GM18868 (cell line): ENCODE data around the gene LRRIQ1.
"Not testable (repeated sequence)": the region's sequence is repeated elsewhere in the genome, so short reads cannot be mapped to it uniquely, and the experiment has no call there.

Experiments used
- ATAC-seq: cut with Tn5 transposase; IDR thresholded peaks from one replicate; pipeline ENCODE4 v1.9.1; 2021; ENCODE audit warnings: mild to moderate bottlenecking, moderate library complexity; ENCODE audit not compliant: unreplicated experiment

The LRRIQ1 gene

GRCh38 chr12:85036234-85036707, at the start of gene LRRIQ1, which contains the start of gene TSPAN19:
TSS of gene LRRIQ1 (plus strand) at chr12:85036351. CDS start at chr12:85038177, 1,826 bp downstream.
TSS of gene TSPAN19 (minus strand) at chr12:85036277. CDS start at chr12:85029946, 6,331 bp downstream.
- peak; percentile 100 for ATAC-seq

- ATAC-seq = no peak
Measured at GRCh38 chr12:84986586-84986985, 49.6 kb upstream of the LRRIQ1 start.

- no peak for ATAC-seq
Measured at GRCh38 chr12:84994426-84994825, 41.7 kb upstream of the LRRIQ1 start.

GRCh38 chr12:84995641-84996040, 40.5 kb upstream of the LRRIQ1 start:
- no peak for ATAC-seq

- no peak for ATAC-seq
Measured at GRCh38 chr12:84996759-84997158, 39.4 kb upstream of the LRRIQ1 start.

GRCh38 chr12:84998341-84998740, 37.8 kb upstream of the LRRIQ1 start:
- ATAC-seq = no peak

- no peak for ATAC-seq
Measured at GRCh38 chr12:85000729-85001128, 35.4 kb upstream of the LRRIQ1 start.

- ATAC-seq = no peak
Measured at GRCh38 chr12:85002778-85003296, 33.3 kb upstream of the LRRIQ1 start.

- ATAC-seq = no peak
Measured at GRCh38 chr12:85004204-85004603, 31.9 kb upstream of the LRRIQ1 start.

GRCh38 chr12:85005047-85005446, 31.1 kb upstream of the LRRIQ1 start:
- not testable (repeated sequence) for ATAC-seq

GRCh38 chr12:85005615-85006014, 30.5 kb upstream of the LRRIQ1 start:
- no peak for ATAC-seq

- no peak for ATAC-seq
Measured at GRCh38 chr12:85006206-85006605, 29.9 kb upstream of the LRRIQ1 start.

GRCh38 chr12:85007836-85008235, 28.3 kb upstream of the LRRIQ1 start:
- ATAC-seq = no peak

GRCh38 chr12:85016413-85016812, 19.7 kb upstream of the LRRIQ1 start:
- ATAC-seq = no peak

GRCh38 chr12:85017133-85017532, 19.0 kb upstream of the LRRIQ1 start:
- no peak for ATAC-seq

GRCh38 chr12:85017618-85018017, 18.5 kb upstream of the LRRIQ1 start:
- no peak for ATAC-seq

GRCh38 chr12:85018098-85018497, 18.1 kb upstream of the LRRIQ1 start:
- ATAC-seq = no peak

- peak; percentile 55 for ATAC-seq
Measured at GRCh38 chr12:85029456-85029855, 6.7 kb upstream of the LRRIQ1 start.

- no peak for ATAC-seq
Measured at GRCh38 chr12:85036733-85037132, 582 bp downstream of the LRRIQ1 start.

- no peak for ATAC-seq
Measured at GRCh38 chr12:85041395-85041794, 5.2 kb downstream of the LRRIQ1 start.

- ATAC-seq = no peak
Measured at GRCh38 chr12:85043829-85044228, 7.7 kb downstream of the LRRIQ1 start.

GRCh38 chr12:85057370-85057963, 21.3 kb downstream of the LRRIQ1 start:
- peak; percentile 87 for ATAC-seq

GRCh38 chr12:85058339-85058738, 22.2 kb downstream of the LRRIQ1 start:
- ATAC-seq = peak; percentile 39
